SK-N-SH (cell line): ENCODE results near the gene DNAJB12. TPM values are rescaled to one million over a fixed set of nuclear protein-coding genes. Genes with fewer than 3 reads are reported as not detected.

Source experiments
- CTCF ChIA-PET: fragments of 300-600, 350-600 bp; formaldehyde crosslinking; extraction: SDS; loops from one replicate; lab custom pipeline; 2021; lab: Yijun Ruan, JAX
- POLR2A ChIA-PET: fragments of 350-600 bp; sonication (Branson Sonifier 250); formaldehyde crosslinking; extraction: SDS; loops from one replicate; lab custom pipeline; 2020; ENCODE audit warnings: antibody characterized with exemption, inconsistent platforms; lab: Yijun Ruan, JAX
- DNase-seq: peaks from one replicate; pipeline ENCODE4 v3.0.0; 2012
- H2AFZ ChIP-seq: fragments of 200-600 bp; sonication (generic); 2 replicates; pipeline ENCODE4 v1.8.1; 2016; ENCODE audit warnings: antibody characterized with exemption, mild to moderate bottlenecking, low read depth
- H3F3A ChIP-seq: fragments of 200-600 bp; sonication (generic); replicated peaks from 2 replicates; pipeline ENCODE3; 2016; ENCODE audit warnings: antibody characterized with exemption, mild to moderate bottlenecking; ENCODE audit not compliant: insufficient read depth
- H3K27ac ChIP-seq, 2 experiments: fragments of 200-500 bp in 1 of 2; fragments of 200-600 bp in 1 of 2; sonication (Bioruptor generic) in 1 of 2; sonication (generic), shearing (Covaris generic) in 1 of 2; 2 replicates each; pipeline versions ENCODE4 v1.5.1 to v1.6.1; 2014 to 2016; ENCODE audit warnings: low read depth in 2 of 2, inconsistent platforms in 1 of 2, low read length in 1 of 2, mild to moderate bottlenecking in 1 of 2, mixed read lengths in 1 of 2
- H3K27me3 ChIP-seq: fragments of 200-600 bp; sonication (generic), shearing (Covaris generic); 2 replicates; pipeline ENCODE4 v1.6.1; 2016; ENCODE audit warnings: mixed run types; ENCODE audit not compliant: insufficient read depth
- H3K36me3 ChIP-seq, 2 experiments: fragments of 200-500 bp in 1 of 2; fragments of 200-600 bp in 1 of 2; sonication (Bioruptor generic) in 1 of 2; sonication (generic) in 1 of 2; replicated peaks in 1 of 2; 2 replicates each; pipeline versions ENCODE3 to v1.5.1; 2014 to 2016; ENCODE audit warnings: low read length in 1 of 2, mild to moderate bottlenecking in 1 of 2; ENCODE audit not compliant: insufficient read depth in 2 of 2, control insufficient read depth in 1 of 2
- H3K4me1 ChIP-seq, 2 experiments: fragments of 200-500 bp in 1 of 2; fragments of 200-600 bp in 1 of 2; sonication (Bioruptor generic) in 1 of 2; sonication (generic), shearing (Covaris generic) in 1 of 2; 2 replicates each; pipeline versions ENCODE4 v1.5.1 to v1.6.1; 2014 to 2016; ENCODE audit warnings: low read depth in 1 of 2, low read length in 1 of 2, mixed run types in 1 of 2; ENCODE audit not compliant: insufficient read depth in 2 of 2, control insufficient read depth in 1 of 2
- H3K4me2 ChIP-seq: fragments of 200-600 bp; sonication (generic), shearing (Covaris generic); 2 replicates; pipeline ENCODE4 v1.6.1; 2017; ENCODE audit warnings: mixed run types
- H3K4me3 ChIP-seq, 2 experiments: fragments of 200-500 bp in 1 of 2; fragments of 200-600 bp in 1 of 2; sonication (Bioruptor generic) in 1 of 2; sonication (generic), shearing (Covaris generic) in 1 of 2; 2 replicates each; pipeline versions ENCODE4 v1.5.1 to v1.8.1; 2014 to 2016; ENCODE audit warnings: low read depth in 2 of 2, inconsistent platforms in 1 of 2, low read length in 1 of 2, mild to moderate bottlenecking in 1 of 2, mixed read lengths in 1 of 2, moderate library complexity in 1 of 2
- H3K79me2 ChIP-seq: fragments of 200-600 bp; sonication (generic); 2 replicates; pipeline ENCODE4 v1.8.1; 2017; ENCODE audit warnings: mild to moderate bottlenecking; ENCODE audit not compliant: insufficient read depth
- H3K9ac ChIP-seq: fragments of 200-600 bp; sonication (generic); 2 replicates; pipeline ENCODE4 v1.6.1; 2017; ENCODE audit warnings: mixed run types
- H3K9me2 ChIP-seq: fragments of 200-600 bp; sonication (generic); 2 replicates; pipeline ENCODE4 v1.6.1; 2017; ENCODE audit warnings: mixed run types
- H3K9me3 ChIP-seq: fragments of 200-600 bp; sonication (generic); 2 replicates; pipeline ENCODE4 v1.6.1; 2017; ENCODE audit warnings: mixed run types, mild to moderate bottlenecking, moderate library complexity
- H4K20me1 ChIP-seq: fragments of 200-600 bp; sonication (generic); 2 replicates; pipeline ENCODE4 v1.6.1; 2017; ENCODE audit warnings: mild to moderate bottlenecking, mixed run types; ENCODE audit not compliant: insufficient read depth
- CHD2 ChIP-seq: fragments of 150-350 bp; IDR thresholded peaks from 2 replicates; pipeline ENCODE4 v1.6.1; 2018; ENCODE audit warnings: low read length; ENCODE audit not compliant: partially characterized antibody
- ELF1 ChIP-seq: IDR thresholded peaks from 2 replicates; pipeline ENCODE4 v1.4.0; 2012
- EP300 ChIP-seq, 2 experiments: IDR thresholded peaks; 2 replicates each; pipeline versions ENCODE4 v1.4.0 to v1.6.1; 2012; ENCODE audit warnings: borderline replicate concordance in 1 of 2, low read depth in 1 of 2, low read length in 1 of 2
- FOSL2 ChIP-seq: IDR thresholded peaks from 2 replicates; pipeline ENCODE4 v1.4.0; 2012; ENCODE audit warnings: low read depth, mild to moderate bottlenecking, moderate library complexity, borderline replicate concordance
- FOXJ3 ChIP-seq: sonication (generic); formaldehyde crosslinking; IDR thresholded peaks from 2 replicates; pipeline ENCODE4 v1.5.1; 2020; ENCODE audit warnings: mild to moderate bottlenecking, missing genetic modification reagents
- GABPA ChIP-seq: IDR thresholded peaks from 2 replicates; pipeline ENCODE4 v1.4.0; 2012; ENCODE audit warnings: low read depth, mild to moderate bottlenecking
- GATA2 ChIP-seq: sonication (generic); formaldehyde crosslinking; IDR thresholded peaks from 2 replicates; pipeline ENCODE4 v1.5.0; 2020; ENCODE audit warnings: mild to moderate bottlenecking, missing genetic modification reagents
- IRF3 ChIP-seq: fragments of 150-350 bp; IDR thresholded peaks from 2 replicates; pipeline ENCODE4 v1.6.1; 2016; ENCODE audit warnings: mild to moderate bottlenecking, low read depth, low read length
- JUND ChIP-seq: IDR thresholded peaks from 2 replicates; pipeline ENCODE4 v1.4.0; 2012
- NFIC ChIP-seq: IDR thresholded peaks from 2 replicates; pipeline ENCODE4 v1.4.0; 2012; ENCODE audit warnings: borderline replicate concordance
- NRF1 ChIP-seq: IDR thresholded peaks from 2 replicates; pipeline ENCODE4 v1.6.1; 2012; ENCODE audit warnings: low read depth, mild to moderate bottlenecking, low read length
- POLR2AphosphoS5 ChIP-seq: IDR thresholded peaks from 2 replicates; pipeline ENCODE4 v1.6.1; 2012; ENCODE audit warnings: low read depth, low read length
- RFX5 ChIP-seq: IDR thresholded peaks from 2 replicates; pipeline ENCODE4 v1.6.1; 2012; ENCODE audit warnings: mild to moderate bottlenecking, improper control_type of control experiment, low read length
- SIN3A ChIP-seq: IDR thresholded peaks from 2 replicates; pipeline ENCODE4 v1.6.1; 2012; ENCODE audit warnings: low read depth, mild to moderate bottlenecking, low read length, moderate library complexity, borderline replicate concordance
- SMC3 ChIP-seq: IDR thresholded peaks from 2 replicates; pipeline ENCODE4 v1.6.1; 2012; ENCODE audit warnings: low read depth, low read length, improper control_type of control experiment
- TAF1 ChIP-seq: IDR thresholded peaks from 2 replicates; pipeline ENCODE4 v1.6.1; 2012; ENCODE audit warnings: low read depth, mild to moderate bottlenecking, low read length, moderate library complexity, borderline replicate concordance
- TCF12 ChIP-seq: IDR thresholded peaks from 2 replicates; pipeline ENCODE4 v1.4.0; 2012
- TEAD4 ChIP-seq: IDR thresholded peaks from 2 replicates; pipeline ENCODE4 v1.4.0; 2012; ENCODE audit warnings: mild to moderate bottlenecking, borderline replicate concordance; ENCODE audit not compliant: insufficient read depth
- YY1 ChIP-seq: IDR thresholded peaks from 2 replicates; pipeline ENCODE4 v1.4.0; 2012; ENCODE audit warnings: low read depth, mild to moderate bottlenecking
- WGBS: methylation state at CpG from one replicate; pipeline ENCODE4 v1.1.6; 2017; ENCODE audit warnings: low lambda C conversion rate; 5-methylcytosine and 5-hydroxymethylcytosine counted together
- polyA plus RNA-seq, 3 experiments: library from polyadenylated mRNA; depleted of rRNA; stranded (reverse); fragments of >200 nt; gene quantifications; 2 replicates each; pipeline ENCODE4 v1.2.3, GENCODE V29; 2012
- TF ChIP-seq, protein P1 (sequence below): fragments of 150-350 bp; IDR thresholded peaks from 2 replicates; pipeline ENCODE4 v1.6.1; 2017; ENCODE audit warnings: antibody characterized with exemption, low read length, low read depth, borderline replicate concordance
- TF ChIP-seq, protein P2 (sequence below): IDR thresholded peaks from 2 replicates; pipeline ENCODE4 v1.4.0; 2012; ENCODE audit warnings: low read depth, borderline replicate concordance
- TF ChIP-seq, protein P3 (sequence below): IDR thresholded peaks from 2 replicates; pipeline ENCODE4 v1.4.0; 2012; ENCODE audit warnings: low read depth, borderline replicate concordance

The DNAJB12 gene
- polyA plus RNA-seq, 1 of the 3 experiments (the other 2 are of a cell fraction): 25.8 TPM

DNA sequence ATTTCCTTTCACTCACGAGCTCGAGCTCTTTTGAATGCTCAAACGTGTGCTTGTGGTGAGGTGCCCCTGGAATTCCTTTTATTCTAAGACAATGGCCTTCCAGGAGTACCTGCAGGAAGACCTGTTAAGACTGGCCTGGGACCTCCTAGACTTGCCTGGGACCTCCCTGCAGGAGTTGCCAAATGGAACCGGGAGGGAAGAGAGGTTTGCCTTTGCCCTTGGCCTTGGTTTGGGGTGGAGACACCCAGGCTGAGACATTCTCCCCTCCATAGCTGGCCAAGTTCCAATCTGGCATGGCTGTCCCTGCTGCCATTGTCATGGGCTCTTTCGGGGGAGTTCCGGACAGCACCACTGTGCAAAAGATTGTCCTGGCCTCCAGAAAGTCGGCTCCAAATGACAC, 39.7 kb downstream of the DNAJB12 start:
- Histone ChIP-seq H3K27me3 (no peaks in the 10 kb centered on the region), H3K9ac (no peak overlapping the region), H3K36me3 (no peaks in the 10 kb centered on the region), H3K9me2 (no peaks in the 10 kb centered on the region), H3K9me3 (no peaks in the 10 kb centered on the region), H2AFZ (peak overlapping the region; percentile 38; the same call in 1 of the 2 replicates), H3K4me3 (no peak overlapping the region), H3F3A (peaks cover 8% of the 10 kb centered on the region), H3K27ac (peak overlapping the region; percentile 61 to 92; a peak in 3 of 4 replicates), H4K20me1 (no peaks in the 10 kb centered on the region), H3K79me2 (no peaks in the 10 kb centered on the region), H3K4me2 (no peak overlapping the region), H3K4me1 (peaks cover 23 to 45% of the 10 kb centered on the region in 2 experiments)
- DNase-seq: no peak
- 77% methylated on average over 7 of the region's 7 CpGs for whole genome bisulfite sequencing
- ChIA-PET POLR2A (interaction anchor here (1.0 to 10.9 kb wide), 2 partner anchors 37 to 41 kb away, joined by 3 to 188 read pairs; partner anchors contain the start of gene DDIT4), CTCF (interaction anchor here (1.3 to 1.4 kb wide), 3 partner anchors 40 to 91 kb away, joined by 3 read pairs; no protein-coding TSS in a partner anchor)
- no peak for TF ChIP-seq IRF3
- no peak for TF ChIP-seq FOXJ3 (CRISPR knock-in tag)
- TF ChIP-seq TEAD4: no peak
- no peak for TF ChIP-seq GATA2 (CRISPR knock-in tag)
- TF ChIP-seq SIN3A: no peak
- TF ChIP-seq ELF1: no peak
- TF ChIP-seq, protein P1, sequence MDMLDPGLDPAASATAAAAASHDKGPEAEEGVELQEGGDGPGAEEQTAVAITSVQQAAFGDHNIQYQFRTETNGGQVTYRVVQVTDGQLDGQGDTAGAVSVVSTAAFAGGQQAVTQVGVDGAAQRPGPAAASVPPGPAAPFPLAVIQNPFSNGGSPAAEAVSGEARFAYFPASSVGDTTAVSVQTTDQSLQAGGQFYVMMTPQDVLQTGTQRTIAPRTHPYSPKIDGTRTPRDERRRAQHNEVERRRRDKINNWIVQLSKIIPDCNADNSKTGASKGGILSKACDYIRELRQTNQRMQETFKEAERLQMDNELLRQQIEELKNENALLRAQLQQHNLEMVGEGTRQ: no peak
- no peak for TF ChIP-seq POLR2AphosphoS5
- no peak for TF ChIP-seq NFIC
- no peak for TF ChIP-seq YY1
- TF ChIP-seq TAF1: no peak

- CTCF ChIA-PET: interaction anchor here (1.3 to 1.4 kb wide), 2 partner anchors 39 to 90 kb away, joined by 3 read pairs; no protein-coding TSS in a partner anchor
- no peaks in the 10 kb centered on the region for H3K27me3 ChIP-seq
- H3K9me2 ChIP-seq: no peaks in the 10 kb centered on the region
- no peaks in the 10 kb centered on the region for H4K20me1 ChIP-seq
- no peak overlapping the region for H3K4me2 ChIP-seq
- H3K9me3 ChIP-seq: no peaks in the 10 kb centered on the region
- H2AFZ ChIP-seq: no peak overlapping the region
- H3F3A ChIP-seq: peaks cover 5% of the 10 kb centered on the region
- H3K4me1 ChIP-seq: peaks cover 17 to 47% of the 10 kb centered on the region in 2 experiments
- no peaks in the 10 kb centered on the region for H3K79me2 ChIP-seq
- POLR2A ChIA-PET: interaction anchor here (0.7 to 10.9 kb wide), 2 partner anchors 40 to 1068 kb away, joined by 5 to 188 read pairs; partner anchors contain the start of gene DDIT4
- no peak overlapping the region for H3K4me3 ChIP-seq
- no peak overlapping the region for H3K9ac ChIP-seq
- DNase-seq: no peak
- no peaks in the 10 kb centered on the region for H3K36me3 ChIP-seq
- WGBS: 98% methylated on average over 5 of the region's 7 CpGs
- no peak overlapping the region for H3K27ac ChIP-seq
- no peak for TF ChIP-seq GABPA
- no peak for TF ChIP-seq YY1
- no peak for TF ChIP-seq RFX5
- no peak for TF ChIP-seq EP300 (IDR thresholded peaks at IDR 0.05; ENCODE audit: borderline replicate concordance in 1 of 2, low read depth in 1 of 2, low read length in 1 of 2)
- TF ChIP-seq, protein P2, sequence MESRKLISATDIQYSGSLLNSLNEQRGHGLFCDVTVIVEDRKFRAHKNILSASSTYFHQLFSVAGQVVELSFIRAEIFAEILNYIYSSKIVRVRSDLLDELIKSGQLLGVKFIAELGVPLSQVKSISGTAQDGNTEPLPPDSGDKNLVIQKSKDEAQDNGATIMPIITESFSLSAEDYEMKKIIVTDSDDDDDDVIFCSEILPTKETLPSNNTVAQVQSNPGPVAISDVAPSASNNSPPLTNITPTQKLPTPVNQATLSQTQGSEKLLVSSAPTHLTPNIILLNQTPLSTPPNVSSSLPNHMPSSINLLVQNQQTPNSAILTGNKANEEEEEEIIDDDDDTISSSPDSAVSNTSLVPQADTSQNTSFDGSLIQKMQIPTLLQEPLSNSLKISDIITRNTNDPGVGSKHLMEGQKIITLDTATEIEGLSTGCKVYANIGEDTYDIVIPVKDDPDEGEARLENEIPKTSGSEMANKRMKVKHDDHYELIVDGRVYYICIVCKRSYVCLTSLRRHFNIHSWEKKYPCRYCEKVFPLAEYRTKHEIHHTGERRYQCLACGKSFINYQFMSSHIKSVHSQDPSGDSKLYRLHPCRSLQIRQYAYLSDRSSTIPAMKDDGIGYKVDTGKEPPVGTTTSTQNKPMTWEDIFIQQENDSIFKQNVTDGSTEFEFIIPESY: no peak
- TF ChIP-seq ELF1: no peak
- no peak for TF ChIP-seq CHD2
- TF ChIP-seq, protein P3, sequence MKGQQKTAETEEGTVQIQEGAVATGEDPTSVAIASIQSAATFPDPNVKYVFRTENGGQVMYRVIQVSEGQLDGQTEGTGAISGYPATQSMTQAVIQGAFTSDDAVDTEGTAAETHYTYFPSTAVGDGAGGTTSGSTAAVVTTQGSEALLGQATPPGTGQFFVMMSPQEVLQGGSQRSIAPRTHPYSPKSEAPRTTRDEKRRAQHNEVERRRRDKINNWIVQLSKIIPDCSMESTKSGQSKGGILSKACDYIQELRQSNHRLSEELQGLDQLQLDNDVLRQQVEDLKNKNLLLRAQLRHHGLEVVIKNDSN: no peak
- no peak for TF ChIP-seq POLR2AphosphoS5
- no peak for TF ChIP-seq TCF12
- TF ChIP-seq TEAD4: no peak
- no peak for TF ChIP-seq GATA2 (CRISPR knock-in tag)
- TF ChIP-seq NRF1: no peak
- TF ChIP-seq, protein P1: no peak
- no peak for TF ChIP-seq NFIC
- no peak for TF ChIP-seq SMC3
- no peak for TF ChIP-seq JUND
- no peak for TF ChIP-seq FOSL2
Observed at GRCh38 chr10:72314263-72314662, 40.5 kb downstream of the DNAJB12 start.
